IPS DF 6.9 (cell line): Measurements from ENCODE around the gene CCDC57.
"Not testable (repeated sequence)": the region's sequence is repeated elsewhere in the genome, so short reads cannot be mapped to it uniquely, and the experiment has no call there.

Source experiments
- DNase-seq: peaks from one replicate; pipeline ENCODE4 v3.0.0-alpha.2; 2013; ENCODE audit warnings: low read depth, low spot score
- H3K27ac ChIP-seq: one replicate; pipeline ENCODE4 v1.5.1; 2013; ENCODE audit warnings: low read length, control low read depth
- H3K27me3 ChIP-seq: 2 replicates; pipeline ENCODE4 v1.6.1; 2013; ENCODE audit warnings: mild to moderate bottlenecking, low read length; ENCODE audit not compliant: control insufficient read depth, insufficient read depth
- H3K36me3 ChIP-seq: 2 replicates; pipeline ENCODE4 v1.6.1; 2013; ENCODE audit warnings: low read length; ENCODE audit not compliant: control insufficient read depth, insufficient read depth
- H3K4me1 ChIP-seq: 2 replicates; pipeline ENCODE4 v1.6.1; 2013; ENCODE audit warnings: low read length; ENCODE audit not compliant: control insufficient read depth, insufficient read depth
- H3K4me3 ChIP-seq: 2 replicates; pipeline ENCODE4 v1.5.1; 2013; ENCODE audit warnings: mild to moderate bottlenecking, low read length
- H3K9me3 ChIP-seq: 2 replicates; pipeline ENCODE4 v1.6.1; 2013; ENCODE audit warnings: low read length, inconsistent platforms; ENCODE audit not compliant: control insufficient read depth, insufficient read depth
- WGBS: extraction: QIAGEN DNeasy Blood & Tissue Kit; methylation state at CpG from one replicate; pipeline ENCODE4 v1.1.7; 2013; ENCODE audit warnings: mixed read lengths, missing lambda C conversion rate; ENCODE audit not compliant: insufficient read length, insufficient coverage; 5-methylcytosine and 5-hydroxymethylcytosine counted together

CCDC57 gene

DNA sequence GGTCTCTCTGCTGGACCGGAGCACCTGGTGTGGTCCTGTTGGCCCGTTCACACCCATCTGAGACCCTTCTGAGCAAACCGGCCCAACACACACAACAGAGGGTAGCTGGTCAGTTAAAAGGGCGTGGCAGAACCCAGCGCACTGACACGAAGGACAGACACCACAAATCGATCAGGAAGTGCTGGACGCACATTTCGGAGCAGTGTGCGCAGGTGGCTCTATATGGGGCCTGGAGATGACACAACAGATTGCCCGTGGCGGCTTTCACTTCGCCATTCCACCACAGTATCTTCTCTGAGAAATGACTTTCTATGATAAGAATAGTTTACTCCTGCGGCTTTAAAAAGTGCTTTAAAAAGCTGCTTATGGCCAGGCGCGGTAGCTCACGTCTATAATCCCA lies 12.5 kb downstream of the CCDC57 start:
- H3K27ac ChIP-seq = no peak overlapping the region
- H3K4me3 ChIP-seq = no peak overlapping the region
- H3K4me1 ChIP-seq = no peaks in the 10 kb centered on the region; the same call in 1 of the 2 replicates
- peaks cover 3% of the 10 kb centered on the region; the same call in 1 of the 2 replicates for H3K36me3 ChIP-seq
- H3K9me3 ChIP-seq = no peaks in the 10 kb centered on the region
- no CpG with 5 or more reads among the region's 17 CpGs for WGBS
- no peak for DNase-seq
- H3K27me3 ChIP-seq = no peaks in the 10 kb centered on the region

GRCh38 chr17:82199496-82199895 lies 13.1 kb downstream of the CCDC57 start:
- peaks cover 3% of the 10 kb centered on the region; the same call in 1 of the 2 replicates for H3K36me3 ChIP-seq
- no peak for DNase-seq
- H3K4me3 ChIP-seq = no peak overlapping the region
- no peak overlapping the region for H3K27ac ChIP-seq
- WGBS = no CpG with 5 or more reads among the region's 12 CpGs
- no peaks in the 10 kb centered on the region for H3K27me3 ChIP-seq
- H3K9me3 ChIP-seq = no peaks in the 10 kb centered on the region
- no peaks in the 10 kb centered on the region; the same call in 1 of the 2 replicates for H3K4me1 ChIP-seq

DNA sequence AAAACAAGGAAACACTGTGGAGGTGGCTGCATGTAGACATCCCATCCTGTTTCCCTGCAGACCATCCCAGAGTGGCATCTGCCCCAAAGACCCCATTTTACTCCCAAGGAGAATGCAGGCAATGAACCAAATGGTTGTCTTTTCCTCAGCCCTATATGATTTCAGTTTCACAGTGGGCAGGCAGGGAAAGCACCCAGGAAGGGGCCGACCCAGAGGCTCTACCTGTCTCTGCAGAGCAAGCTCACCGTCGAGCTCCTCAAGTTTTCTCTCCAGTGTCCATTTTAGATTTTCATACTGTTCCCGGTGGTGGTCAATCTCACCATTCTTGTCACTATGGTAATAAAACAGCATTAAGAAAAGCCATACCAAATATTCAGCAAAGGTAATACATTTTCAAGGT lies 14.6 kb downstream of the CCDC57 start:
- WGBS = no CpG with 5 or more reads among the region's 4 CpGs

DNA sequence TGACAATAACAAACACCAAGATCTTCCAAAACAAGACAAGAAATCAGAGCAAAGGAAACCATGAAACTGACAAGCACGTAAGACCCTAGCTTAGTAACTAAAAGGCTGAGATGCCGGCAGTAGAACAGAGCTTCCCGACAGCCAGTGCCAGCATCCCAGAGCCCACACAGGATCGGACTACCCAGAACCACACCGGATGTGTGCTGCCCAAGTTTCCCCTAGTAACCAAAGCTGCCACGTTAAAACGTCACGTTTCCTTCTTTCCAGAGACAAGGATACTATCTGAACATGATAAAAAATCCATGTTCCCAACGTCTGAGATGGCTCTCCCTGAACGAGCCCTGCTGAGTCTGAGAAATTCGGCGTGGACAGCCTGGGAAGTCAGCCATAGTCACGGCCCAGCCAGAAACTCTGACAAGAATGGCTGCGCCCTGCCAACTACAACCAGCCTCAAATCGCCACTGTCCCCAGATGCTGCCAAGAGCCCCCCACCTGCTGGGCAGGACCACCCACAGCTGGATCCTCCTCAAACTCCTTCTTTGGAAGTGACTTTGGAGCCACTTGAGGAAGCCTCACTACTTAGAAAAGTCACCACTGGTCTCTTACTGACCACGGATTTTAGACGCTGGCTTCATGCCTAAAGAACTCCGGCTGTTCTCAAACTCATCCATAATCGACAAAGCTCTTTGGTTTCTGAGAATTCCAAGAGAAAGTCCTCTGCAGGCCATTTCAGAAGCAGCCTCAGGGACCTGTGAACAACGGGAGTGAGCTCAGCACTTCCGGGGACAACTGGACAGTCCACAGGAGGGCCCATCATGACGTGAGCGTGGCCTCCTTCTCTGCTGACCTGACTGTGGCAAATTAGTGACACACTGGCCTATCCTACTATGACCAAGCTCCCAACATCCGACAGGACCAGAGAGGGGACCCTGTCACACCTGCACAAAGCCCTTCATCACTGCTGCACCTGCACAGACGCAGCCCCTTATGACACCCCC lies 16.7 kb downstream of the CCDC57 start:
- DNase-seq = no peak
- no CpG with 5 or more reads among the region's 25 CpGs for WGBS
- Histone ChIP-seq H3K27ac (no peak overlapping the region), H3K27me3 (no peaks in the 10 kb centered on the region), H3K4me1 (no peaks in the 10 kb centered on the region), H3K4me3 (no peak overlapping the region), H3K9me3 (no peaks in the 10 kb centered on the region), H3K36me3 (peaks cover 8% of the 10 kb centered on the region; the same call in 1 of the 2 replicates)

More for the DNA sequence above, 14.6 kb downstream of the CCDC57 start:
- Histone ChIP-seq H3K9me3 (no peaks in the 10 kb centered on the region), H3K27me3 (no peaks in the 10 kb centered on the region), H3K4me3 (no peak overlapping the region), H3K4me1 (no peaks in the 10 kb centered on the region; the same call in 1 of the 2 replicates), H3K36me3 (peaks cover 6% of the 10 kb centered on the region; the same call in 1 of the 2 replicates), H3K27ac (no peak overlapping the region)
- no peak for DNase-seq

- Histone ChIP-seq H3K36me3 (peaks cover 8% of the 10 kb centered on the region; the same call in 1 of the 2 replicates), H3K4me3 (no peak overlapping the region), H3K4me1 (no peaks in the 10 kb centered on the region), H3K9me3 (no peaks in the 10 kb centered on the region), H3K27ac (no peak overlapping the region), H3K27me3 (no peaks in the 10 kb centered on the region)
- DNase-seq = no peak
- no CpG with 5 or more reads among the region's 16 CpGs for WGBS
These were observed 17.9 kb downstream of the CCDC57 start for GRCh38 chr17:82194765-82195164.

DNA sequence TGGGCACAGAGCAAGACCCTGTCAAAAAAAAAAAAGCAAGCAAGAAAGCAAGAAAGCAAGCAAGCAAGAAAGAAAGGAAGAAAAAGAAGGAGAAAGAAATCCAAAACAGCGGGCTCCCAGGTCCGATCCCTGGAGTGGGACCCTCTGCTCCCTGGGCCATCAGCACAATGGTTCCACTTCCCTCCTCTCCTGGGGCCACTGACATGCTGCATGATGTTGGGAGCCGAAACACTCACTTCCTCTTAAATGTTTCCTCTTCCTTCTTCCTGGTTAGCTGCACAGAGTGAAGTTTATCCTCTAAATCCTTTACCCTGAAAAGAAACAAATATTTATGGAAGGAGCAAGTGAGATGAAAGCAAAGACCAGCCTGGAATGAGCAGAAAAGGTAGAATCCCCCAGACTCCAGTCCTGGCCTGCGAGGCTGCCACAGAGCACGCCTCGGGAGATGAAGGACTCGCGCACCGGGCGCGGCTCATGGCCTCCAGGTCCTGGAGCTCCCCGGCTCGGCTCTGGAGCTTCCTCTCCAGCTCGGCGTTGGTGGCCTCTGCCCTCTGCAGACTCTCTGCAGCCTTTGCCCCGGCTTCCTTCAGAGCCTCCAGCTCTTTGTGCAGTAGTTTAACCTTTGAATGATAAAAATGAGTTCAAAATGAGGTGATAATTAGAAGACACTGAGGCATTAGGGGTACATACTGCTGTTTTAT lies 19.0 kb downstream of the CCDC57 start:
- H3K9me3 ChIP-seq = no peaks in the 10 kb centered on the region
- H3K36me3 ChIP-seq = peaks cover 8% of the 10 kb centered on the region; the same call in 1 of the 2 replicates
- no peaks in the 10 kb centered on the region for H3K27me3 ChIP-seq
- no peak for DNase-seq
- no peaks in the 10 kb centered on the region for H3K4me1 ChIP-seq
- no peak overlapping the region for H3K27ac ChIP-seq
- H3K4me3 ChIP-seq = no peak overlapping the region
- no CpG with 5 or more reads among the region's 16 CpGs for WGBS

DNA sequence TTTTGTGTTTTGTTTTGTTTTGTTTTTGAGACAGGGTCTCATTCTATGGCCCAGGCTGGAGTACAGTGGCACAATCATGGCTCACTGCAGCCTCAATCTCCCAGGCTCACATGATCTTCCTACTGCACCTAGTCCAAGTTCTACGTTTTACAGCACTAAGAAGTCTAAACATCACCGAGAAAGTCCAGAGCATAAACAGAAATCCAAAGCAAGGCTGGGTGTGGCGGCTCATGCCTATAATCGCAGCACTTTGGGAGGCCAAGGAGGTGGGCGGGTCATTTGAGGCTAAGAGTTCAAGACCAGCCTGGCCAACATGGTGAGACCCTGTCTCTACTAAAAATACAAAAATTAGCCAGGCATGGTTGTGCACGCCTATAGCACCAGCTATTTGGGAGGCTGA lies 19.6 kb downstream of the CCDC57 start:
- H3K27ac ChIP-seq, DNase-seq, H3K9me3 ChIP-seq, H3K36me3 ChIP-seq, H3K4me3 ChIP-seq, H3K4me1 ChIP-seq, H3K27me3 ChIP-seq: not testable (repeated sequence)
- no CpG with 5 or more reads among the region's 6 CpGs for WGBS

- no peaks in the 10 kb centered on the region for H3K4me1 ChIP-seq
- H3K27me3 ChIP-seq = no peaks in the 10 kb centered on the region
- H3K36me3 ChIP-seq = 0 out of 2 replicates have a peak, but pooled peaks cover 4% of the 10 kb centered on the region
- WGBS = no CpG with 5 or more reads among the region's 26 CpGs
- H3K9me3 ChIP-seq = no peaks in the 10 kb centered on the region
- H3K27ac ChIP-seq = no peak overlapping the region
- H3K4me3 ChIP-seq = no peak overlapping the region
- no peak for DNase-seq
These were observed 24.4 kb downstream of the CCDC57 start for GRCh38 chr17:82188001-82188961.

DNA sequence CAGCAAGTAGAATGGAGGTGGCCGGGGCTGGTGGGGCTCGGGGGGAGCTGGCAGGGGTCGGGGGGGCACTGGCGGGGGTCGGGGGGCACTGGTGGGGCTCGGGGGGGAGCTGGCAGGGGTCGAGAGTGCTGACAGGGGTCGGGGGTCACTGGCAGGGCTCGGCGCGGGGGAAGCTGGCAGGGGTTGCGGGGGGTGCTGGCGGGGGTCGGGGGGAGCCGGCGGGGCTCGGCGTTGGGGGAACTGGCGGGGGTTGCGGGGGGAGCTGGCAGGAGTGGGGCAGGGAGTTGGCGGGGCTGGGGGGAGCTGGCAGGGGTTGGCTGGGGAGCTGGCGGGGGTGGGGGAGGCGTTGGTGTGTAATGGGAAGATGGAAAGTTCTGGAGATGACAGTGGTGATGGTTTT lies 25.1 kb downstream of the CCDC57 start:
- WGBS = no CpG with 5 or more reads among the region's 23 CpGs
- no peak overlapping the region for H3K4me3 ChIP-seq
- H3K36me3 ChIP-seq = 0 out of 2 replicates have a peak, but pooled peaks cover 1% of the 10 kb centered on the region
- H3K9me3 ChIP-seq = no peaks in the 10 kb centered on the region
- H3K27ac ChIP-seq = no peak overlapping the region
- no peaks in the 10 kb centered on the region for H3K27me3 ChIP-seq
- no peak for DNase-seq
- no peaks in the 10 kb centered on the region for H3K4me1 ChIP-seq
